Tibial artery (tissue), 4 donors: Measurements from ENCODE around the gene ARHGAP45.
A peak's percentile ranks its signal among the peaks of the same experiment; 100 is the strongest.

ENCODE experiments used
- DNase-seq, 2 donors: peaks; one replicate each; pipeline ENCODE4 v3.0.0-alpha.2; 2019
- H3K27ac ChIP-seq, 2 donors: fragments of 200-600 bp; sonication (generic) in 1 of 2; 1 replicate in 1 of 2; 2 replicates in 1 of 2; pipeline ENCODE4 v1.5.1; 2018 to 2019; ENCODE audit warnings: mild to moderate bottlenecking in 1 of 2
- H3K27me3 ChIP-seq, 2 donors: fragments of 200-600 bp; sonication (generic) in 1 of 2; one replicate each; pipeline versions ENCODE4 v1.5.1 to v1.6.0; 2016 to 2019
- H3K36me3 ChIP-seq, 3 donors: fragments of 200-600 bp; sonication (generic) in 2 of 3; one replicate each; pipeline ENCODE4 v1.5.1; 2016 to 2019; ENCODE audit warnings: mild to moderate bottlenecking in 2 of 3
- H3K4me1 ChIP-seq, 4 donors: fragments of 200-600 bp; sonication (generic) in 2 of 4; 1 replicate in 3 of 4; 2 replicates in 1 of 4; pipeline ENCODE4 v1.5.1; 2016 to 2019
- H3K4me3 ChIP-seq, 2 donors: fragments of 200-600 bp; sonication (generic) in 1 of 2; 1 replicate in 1 of 2; 2 replicates in 1 of 2; pipeline ENCODE4 v1.5.1; 2018 to 2019; ENCODE audit warnings: mild to moderate bottlenecking in 2 of 2
- H3K9me3 ChIP-seq, 3 donors: fragments of 200-600 bp; sonication (generic) in 1 of 3; one replicate each; pipeline ENCODE4 v1.5.1; 2016 to 2019
- intact Hi-C: fragments of 100-400 bp; cut with DNase I; formaldehyde crosslinking; loops from one replicate; pipeline ENCODE4 v1.15.0; 2023; ENCODE audit warnings: low total_unique reads
- TF ChIP-seq, protein P1 (sequence below), 2 experiments: fragments of 200-600 bp in 1 of 2; fragments of 450-650 bp in 1 of 2; IDR thresholded peaks; one replicate each; pipeline ENCODE4 v1.5.1; 2017 to 2019; ENCODE audit warnings: antibody characterized with exemption in 2 of 2, mild to moderate bottlenecking in 1 of 2, moderate library complexity in 1 of 2

The ARHGAP45 gene

DNA sequence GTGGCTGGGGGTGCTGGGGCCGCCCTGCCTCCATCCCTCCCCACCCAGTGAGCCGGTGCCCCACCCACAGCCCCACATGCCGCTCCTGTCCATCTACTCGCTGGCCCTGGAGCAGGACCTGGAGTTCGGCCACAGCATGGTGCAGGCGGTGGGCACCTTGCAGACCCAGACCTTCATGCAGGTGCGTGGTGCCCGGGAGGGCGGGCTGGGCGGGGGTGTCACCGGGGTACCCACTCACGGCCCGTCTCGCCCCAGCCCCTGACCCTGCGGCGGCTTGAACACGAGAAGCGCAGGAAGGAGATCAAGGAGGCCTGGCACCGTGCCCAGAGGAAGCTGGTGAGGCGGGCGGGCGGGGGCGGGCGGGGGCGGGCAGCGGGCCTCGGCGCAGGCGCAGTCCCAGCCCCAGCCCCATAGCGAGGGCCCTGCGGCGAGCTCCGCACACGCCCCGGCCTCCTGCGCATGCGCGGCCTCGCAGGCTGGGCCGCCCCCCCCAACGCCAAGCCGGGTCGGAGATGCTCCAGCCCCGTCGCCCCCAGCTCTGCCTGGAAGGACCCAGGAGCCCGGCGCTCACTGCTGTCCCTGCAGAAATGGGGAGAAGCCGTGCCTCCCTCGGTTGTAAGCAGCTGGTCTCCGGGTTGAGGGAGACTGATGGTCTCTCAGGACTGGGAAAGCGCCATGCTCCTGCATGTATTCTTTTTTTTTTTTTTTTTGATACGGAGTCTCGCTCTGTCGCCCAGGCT, 7.7 kb downstream of the ARHGAP45 start:
- no peak overlapping the region for H3K27ac ChIP-seq

DNA sequence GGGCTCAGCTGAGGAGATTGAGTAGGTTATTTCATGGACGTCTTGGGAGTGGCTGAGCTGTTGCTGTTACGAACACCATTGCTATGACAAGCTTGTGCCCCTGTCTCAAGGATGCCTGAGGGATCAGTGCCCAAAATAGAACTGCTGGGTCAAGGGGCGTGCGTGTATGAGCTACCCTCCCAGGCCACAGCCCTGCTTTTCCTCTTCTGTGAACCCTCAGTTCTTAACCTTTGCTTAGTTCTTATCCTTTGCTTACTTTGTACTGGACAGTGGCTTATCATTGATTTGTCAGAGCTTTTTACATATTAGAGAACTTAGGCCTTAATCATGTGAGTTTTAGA, 9.0 kb downstream of the ARHGAP45 start:
- Histone ChIP-seq H3K4me1 (peaks cover 0 to 11% (median 8%) of the 10 kb centered on the region in 4 donors), H3K27ac (no peak overlapping the region), H3K4me3 (no peak overlapping the region), H3K36me3 (no peaks in the 10 kb centered on the region), H3K27me3 (peaks cover 0 to 22% of the 10 kb centered on the region in 2 donors), H3K9me3 (no peaks in the 10 kb centered on the region)
- TF ChIP-seq, protein P1, sequence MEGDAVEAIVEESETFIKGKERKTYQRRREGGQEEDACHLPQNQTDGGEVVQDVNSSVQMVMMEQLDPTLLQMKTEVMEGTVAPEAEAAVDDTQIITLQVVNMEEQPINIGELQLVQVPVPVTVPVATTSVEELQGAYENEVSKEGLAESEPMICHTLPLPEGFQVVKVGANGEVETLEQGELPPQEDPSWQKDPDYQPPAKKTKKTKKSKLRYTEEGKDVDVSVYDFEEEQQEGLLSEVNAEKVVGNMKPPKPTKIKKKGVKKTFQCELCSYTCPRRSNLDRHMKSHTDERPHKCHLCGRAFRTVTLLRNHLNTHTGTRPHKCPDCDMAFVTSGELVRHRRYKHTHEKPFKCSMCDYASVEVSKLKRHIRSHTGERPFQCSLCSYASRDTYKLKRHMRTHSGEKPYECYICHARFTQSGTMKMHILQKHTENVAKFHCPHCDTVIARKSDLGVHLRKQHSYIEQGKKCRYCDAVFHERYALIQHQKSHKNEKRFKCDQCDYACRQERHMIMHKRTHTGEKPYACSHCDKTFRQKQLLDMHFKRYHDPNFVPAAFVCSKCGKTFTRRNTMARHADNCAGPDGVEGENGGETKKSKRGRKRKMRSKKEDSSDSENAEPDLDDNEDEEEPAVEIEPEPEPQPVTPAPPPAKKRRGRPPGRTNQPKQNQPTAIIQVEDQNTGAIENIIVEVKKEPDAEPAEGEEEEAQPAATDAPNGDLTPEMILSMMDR (IDR thresholded peaks at IDR 0.05) = no peak
- intact Hi-C loops = no loop called here
- no peak for DNase-seq

More for the DNA sequence above, 7.7 kb downstream of the ARHGAP45 start:
- intact Hi-C loops = no loop called here
- H3K9me3 ChIP-seq = no peaks in the 10 kb centered on the region
- peak; percentile 78 to 84 for DNase-seq
- H3K27me3 ChIP-seq = peaks cover 0 to 35% of the 10 kb centered on the region in 2 donors
- H3K4me3 ChIP-seq = no peak overlapping the region
- H3K36me3 ChIP-seq = no peaks in the 10 kb centered on the region
- TF ChIP-seq, protein P1 (IDR thresholded peaks at IDR 0.05) = no peak
- peaks cover 0 to 16% (median 11%) of the 10 kb centered on the region in 4 donors for H3K4me1 ChIP-seq

DNA sequence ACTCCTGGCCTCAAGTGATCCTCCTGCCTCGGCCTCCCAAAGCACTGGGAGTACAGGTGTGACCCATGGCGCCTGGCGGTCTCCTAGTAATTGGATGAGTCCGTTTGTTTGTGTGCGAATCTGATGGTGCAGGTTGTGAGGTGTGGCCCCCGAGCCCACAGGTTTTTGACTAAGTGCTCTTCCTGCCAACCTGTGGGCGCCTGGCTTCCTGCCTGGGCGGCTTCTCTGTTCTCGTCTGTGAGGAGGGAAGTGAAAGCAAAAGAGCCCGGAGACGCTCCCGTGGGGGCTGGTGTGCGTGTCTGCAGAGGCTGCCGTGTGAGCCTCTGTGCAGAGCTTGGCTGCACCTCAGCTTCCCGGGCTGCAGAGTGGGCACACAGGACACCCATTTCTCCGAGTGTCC, 10.0 kb downstream of the ARHGAP45 start:
- H3K9me3 ChIP-seq = no peaks in the 10 kb centered on the region
- peak in 1 of 2 donors; percentile 65 for DNase-seq
- no peak overlapping the region for H3K27ac ChIP-seq
- TF ChIP-seq, protein P1 (IDR thresholded peaks at IDR 0.05) = no peak
- peaks cover 0 to 6% (median 1%) of the 10 kb centered on the region in 4 donors for H3K4me1 ChIP-seq
- H3K4me3 ChIP-seq = no peak overlapping the region
- peaks cover 0 to 14% of the 10 kb centered on the region in 2 donors for H3K27me3 ChIP-seq
- H3K36me3 ChIP-seq = peaks cover 0 to 3% (median 0%) of the 10 kb centered on the region in 3 donors
- intact Hi-C loops = no loop called here

DNA sequence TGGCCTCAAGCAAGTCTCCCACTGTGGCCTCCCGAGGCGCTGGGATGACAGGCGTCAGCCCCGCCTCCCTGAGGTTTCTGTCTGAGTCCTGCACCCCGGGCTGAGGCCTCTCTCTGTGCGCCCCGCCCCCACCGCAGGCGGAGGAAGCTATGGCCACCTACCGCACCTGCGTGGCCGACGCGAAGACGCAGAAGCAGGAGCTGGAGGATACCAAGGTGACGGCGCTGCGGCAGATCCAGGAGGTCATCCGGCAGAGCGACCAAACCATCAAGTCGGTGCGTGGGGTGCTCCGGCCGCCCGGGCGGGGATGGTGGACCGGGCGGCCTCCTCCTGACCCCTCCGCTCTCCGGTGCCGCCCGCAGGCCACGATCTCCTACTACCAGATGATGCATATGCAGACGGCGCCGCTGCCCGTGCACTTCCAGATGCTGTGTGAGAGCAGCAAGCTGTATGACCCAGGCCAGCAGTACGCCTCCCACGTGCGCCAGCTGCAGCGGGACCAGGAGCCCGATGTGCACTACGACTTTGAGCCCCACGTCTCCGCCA, 12.7 kb downstream of the ARHGAP45 start:
- Histone ChIP-seq H3K9me3 (no peaks in the 10 kb centered on the region), H3K36me3 (peaks cover 0 to 3% (median 0%) of the 10 kb centered on the region in 3 donors), H3K27ac (no peak overlapping the region), H3K4me3 (no peak overlapping the region), H3K27me3 (peaks cover 0 to 17% of the 10 kb centered on the region in 2 donors), H3K4me1 (peaks cover 0 to 21% (median 5%) of the 10 kb centered on the region in 4 donors)
- TF ChIP-seq, protein P1 (IDR thresholded peaks at IDR 0.05) = no peak
- intact Hi-C loops = no loop called here
- no peak for DNase-seq

DNA sequence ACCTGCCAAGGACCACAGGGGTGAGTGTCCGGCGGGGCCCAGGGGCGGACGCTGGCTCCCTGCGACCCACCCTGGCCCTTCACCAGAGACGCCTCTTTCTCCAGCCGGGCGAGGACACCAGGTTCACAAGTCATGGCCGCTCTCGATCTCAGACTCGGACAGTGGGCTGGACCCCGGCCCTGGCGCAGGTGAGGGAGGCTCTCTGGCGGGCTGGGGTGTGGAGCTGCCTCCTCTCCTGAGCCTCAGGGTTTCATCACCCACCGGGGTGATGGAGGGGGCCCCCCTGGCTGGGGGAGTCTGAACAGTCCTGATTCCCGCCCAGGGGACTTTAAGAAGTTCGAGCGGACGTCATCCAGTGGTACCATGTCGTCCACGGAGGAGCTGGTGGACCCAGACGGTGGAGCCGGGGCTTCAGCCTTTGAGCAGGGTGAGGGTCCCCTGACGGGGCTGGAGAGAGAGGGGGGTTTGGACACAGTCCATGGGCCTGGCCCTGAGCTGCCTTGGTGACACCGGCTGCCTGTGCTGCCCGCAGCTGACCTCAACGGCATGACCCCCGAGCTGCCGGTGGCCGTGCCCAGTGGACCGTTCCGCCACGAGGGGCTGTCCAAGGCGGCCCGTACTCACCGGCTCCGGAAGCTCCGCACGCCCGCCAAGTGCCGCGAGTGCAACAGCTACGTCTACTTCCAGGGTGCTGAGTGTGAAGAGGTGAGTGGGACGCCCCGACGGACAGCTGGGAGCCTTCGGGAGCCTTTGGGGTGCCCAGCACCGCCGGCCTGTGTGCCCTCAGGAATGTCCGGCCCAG, 13.6 kb downstream of the ARHGAP45 start:
- Histone ChIP-seq H3K36me3 (peaks cover 0 to 3% (median 0%) of the 10 kb centered on the region in 3 donors), H3K27me3 (peaks cover 0 to 19% of the 10 kb centered on the region in 2 donors), H3K4me3 (no peak overlapping the region), H3K27ac (no peak overlapping the region), H3K9me3 (no peaks in the 10 kb centered on the region), H3K4me1 (peaks cover 0 to 21% (median 5%) of the 10 kb centered on the region in 4 donors)
- no peak for DNase-seq
- intact Hi-C loops = no loop called here
- TF ChIP-seq, protein P1 (IDR thresholded peaks at IDR 0.05) = no peak
